ENCODE measurements around the gene PACS2.

The PACS2 gene

DNA sequence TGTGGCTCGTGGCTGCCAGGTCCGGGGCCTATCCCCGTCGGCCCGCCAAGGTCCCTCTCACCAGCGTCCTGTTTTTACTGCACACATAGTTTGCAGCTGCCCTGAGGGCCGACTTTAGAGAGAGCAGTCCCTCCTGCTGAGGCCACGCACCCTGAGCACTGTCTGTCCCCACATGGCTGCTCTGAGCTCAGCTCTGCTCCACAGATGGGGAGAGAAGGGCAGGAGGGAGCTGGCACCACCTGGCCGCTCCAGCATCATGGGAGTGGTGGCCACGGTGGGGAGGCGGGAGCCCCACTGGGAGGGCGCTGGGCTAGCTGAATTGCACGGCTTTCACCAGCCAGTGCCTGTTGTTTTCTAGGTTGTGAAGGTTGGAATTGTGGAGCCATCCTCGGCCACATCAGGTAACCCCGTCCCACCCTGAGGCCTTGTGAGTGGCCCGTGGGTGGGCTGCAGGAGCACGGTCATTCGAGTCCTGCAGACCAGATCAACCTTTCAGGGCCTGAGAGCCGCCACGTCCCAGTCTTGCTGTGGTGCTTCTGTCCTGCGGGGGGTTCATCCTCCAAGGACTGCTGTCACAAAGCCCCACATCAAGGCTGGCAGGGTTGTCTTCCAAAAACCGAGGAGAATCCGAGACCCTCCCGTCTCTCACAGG lies 76.4 kb downstream of the PACS2 start:
- DNase-seq = no peak

DNA sequence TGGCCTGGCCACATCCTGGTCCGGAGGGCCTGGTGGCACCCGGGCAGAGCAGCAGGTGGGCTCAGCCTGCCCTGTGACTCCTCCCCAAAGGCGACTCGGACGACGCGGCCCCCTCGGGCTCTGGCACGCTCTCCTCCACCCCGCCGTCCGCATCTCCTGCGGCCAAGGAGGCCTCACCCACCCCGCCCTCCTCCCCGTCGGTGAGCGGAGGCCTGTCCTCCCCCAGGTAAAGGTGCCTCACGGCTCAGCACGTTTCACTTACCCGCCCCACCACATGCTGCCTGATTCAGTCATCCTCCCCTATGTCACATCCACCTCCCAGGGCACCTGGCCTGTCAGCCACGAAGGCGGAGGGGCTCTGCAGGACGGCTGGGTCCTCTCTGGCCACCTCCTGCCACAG lies 77.0 kb downstream of the PACS2 start:
- no peak for DNase-seq

GRCh38 chr14:105392131-105393090 lies 77.9 kb downstream of the PACS2 start:
- DNase-seq = no peak

DNA sequence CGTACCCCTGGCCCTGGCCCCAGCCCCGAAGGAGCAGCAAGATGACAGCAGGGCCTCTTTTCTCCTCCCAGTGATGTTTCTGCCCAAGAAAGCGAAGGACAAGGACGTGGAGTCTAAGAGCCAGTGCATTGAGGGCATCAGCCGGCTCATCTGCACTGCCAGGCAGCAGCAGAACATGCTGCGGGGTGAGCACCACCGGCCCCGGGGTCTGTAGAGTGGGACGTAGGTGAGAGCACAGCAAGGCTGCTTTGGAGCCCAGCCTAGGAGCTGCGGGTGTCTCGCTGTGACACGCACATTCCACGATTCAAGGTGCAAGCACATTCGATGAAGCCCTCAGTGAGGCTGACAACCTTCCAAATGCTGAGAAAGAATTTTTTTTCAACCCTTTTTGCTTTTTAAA lies 78.6 kb downstream of the PACS2 start:
- no peak for DNase-seq

- no peak for DNase-seq
Observed at GRCh38 chr14:105394714-105395537, 80.4 kb downstream of the PACS2 start.

GRCh38 chr14:105395538-105395854 lies 80.9 kb downstream of the PACS2 start:
- DNase-seq = no peak

GRCh38 chr14:105397350-105397931 lies 82.9 kb downstream of the PACS2 start:
- DNase-seq = no peak

DNA sequence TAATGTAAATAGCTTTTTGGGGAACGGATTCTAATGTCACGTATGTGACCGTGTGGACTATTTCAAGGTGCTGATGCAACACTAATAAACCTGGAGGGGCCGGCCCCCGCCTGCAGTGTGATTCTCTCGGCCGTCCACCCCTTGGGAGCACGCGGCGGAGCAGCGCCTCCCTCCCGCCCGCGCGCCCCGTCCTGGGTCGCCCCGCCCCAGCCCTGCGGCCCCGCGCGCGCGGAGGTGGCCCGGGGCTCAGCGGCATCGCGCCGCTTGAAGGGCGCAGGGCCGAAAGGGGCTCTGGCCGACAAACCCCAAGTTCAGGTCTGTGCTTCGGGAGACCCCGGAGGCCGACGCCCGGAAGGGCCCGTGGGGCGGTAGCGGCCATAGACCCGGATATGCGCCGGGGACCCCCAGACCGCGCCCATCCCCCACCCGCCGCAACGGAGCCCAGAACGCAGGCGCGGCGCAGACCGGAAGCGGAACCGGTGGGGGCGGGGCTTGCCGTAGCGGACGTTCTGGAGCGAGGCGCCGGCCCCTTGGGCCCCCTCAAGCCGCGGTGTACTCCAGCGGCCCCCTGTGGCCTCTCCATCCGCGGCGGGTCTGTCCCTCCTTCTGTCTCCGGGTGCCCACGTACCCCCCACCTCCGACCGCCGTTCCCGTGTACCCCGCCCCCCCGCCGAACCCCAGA lies 83.6 kb downstream of the PACS2 start, which contains the start of gene TEX22:
TEX22 (plus strand) TSS at position 495 of the 682 bp plus-strand sequence. CDS start 803 bp downstream, outside the sequence.
- DNase-seq = no peak

DNA sequence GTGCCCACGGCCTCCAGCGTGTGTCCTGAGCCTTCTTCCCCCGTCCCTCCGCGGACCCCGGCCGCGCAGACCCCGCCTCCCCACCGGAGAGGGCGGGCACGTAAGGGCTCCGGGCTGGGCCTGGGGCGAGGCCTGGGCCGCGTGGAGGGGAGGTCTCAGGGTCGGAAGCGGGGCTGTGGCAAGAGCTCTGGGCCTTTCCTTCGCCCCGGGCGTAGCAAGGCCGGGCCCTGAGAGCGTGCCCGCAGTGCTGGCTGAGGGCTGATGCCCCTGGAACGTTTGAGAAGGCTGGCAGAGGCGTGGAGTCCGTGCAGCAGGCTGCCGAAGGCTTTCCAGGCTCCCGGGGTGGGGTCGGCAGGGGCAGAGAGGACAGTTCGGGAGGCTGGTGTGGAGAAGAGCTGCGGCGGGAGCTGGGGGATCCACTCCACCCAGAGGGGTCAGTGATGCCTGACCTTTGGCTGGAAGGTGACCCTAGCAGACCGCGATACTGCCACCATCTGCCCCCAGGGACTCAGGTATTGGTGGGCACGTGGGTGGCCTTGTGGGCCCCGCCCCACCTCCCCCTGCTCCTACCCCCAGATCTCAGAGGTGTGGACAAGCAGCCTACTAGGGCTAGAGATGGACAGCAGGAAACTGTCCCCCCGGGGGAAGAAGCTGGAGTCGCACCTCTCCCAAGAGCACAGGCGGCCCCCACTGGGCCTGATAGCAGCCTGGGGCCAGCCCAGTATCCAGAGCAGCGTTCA lies 84.3 kb downstream of the PACS2 start:
- DNase-seq = no peak

GRCh38 chr14:105399466-105399775 lies 84.9 kb downstream of the PACS2 start:
- no peak for DNase-seq

GRCh38 chr14:105400016-105400415 lies 85.5 kb downstream of the PACS2 start:
- no peak for DNase-seq

GRCh38 chr14:105401699-105402098 lies 87.2 kb downstream of the PACS2 start:
- no peak for DNase-seq

GRCh38 chr14:105408592-105408991 lies 94.0 kb downstream of the PACS2 start:
- no peak for DNase-seq

- DNase-seq = no peak
Observed at GRCh38 chr14:105409364-105409763, 94.8 kb downstream of the PACS2 start.

DNA sequence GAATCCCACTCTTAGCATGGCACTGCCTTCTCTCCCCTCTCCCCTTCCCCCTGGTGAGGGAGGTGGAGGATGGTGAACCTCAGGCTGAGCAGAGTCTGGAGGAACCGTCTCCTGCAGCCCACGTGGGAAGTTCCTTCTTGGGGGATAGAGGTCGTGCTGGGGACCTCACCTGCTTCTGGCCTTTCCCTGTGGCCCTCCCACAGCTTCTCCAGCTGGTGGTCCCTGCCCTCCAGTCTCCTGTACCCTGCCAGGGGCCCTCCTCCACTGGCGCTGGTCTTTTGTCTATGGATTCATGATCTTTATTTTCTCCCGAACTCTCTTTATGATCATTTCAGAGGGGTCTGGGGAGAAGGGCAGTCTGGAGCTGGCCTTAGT lies 96.1 kb downstream of the PACS2 start:
- DNase-seq = no peak

DNA sequence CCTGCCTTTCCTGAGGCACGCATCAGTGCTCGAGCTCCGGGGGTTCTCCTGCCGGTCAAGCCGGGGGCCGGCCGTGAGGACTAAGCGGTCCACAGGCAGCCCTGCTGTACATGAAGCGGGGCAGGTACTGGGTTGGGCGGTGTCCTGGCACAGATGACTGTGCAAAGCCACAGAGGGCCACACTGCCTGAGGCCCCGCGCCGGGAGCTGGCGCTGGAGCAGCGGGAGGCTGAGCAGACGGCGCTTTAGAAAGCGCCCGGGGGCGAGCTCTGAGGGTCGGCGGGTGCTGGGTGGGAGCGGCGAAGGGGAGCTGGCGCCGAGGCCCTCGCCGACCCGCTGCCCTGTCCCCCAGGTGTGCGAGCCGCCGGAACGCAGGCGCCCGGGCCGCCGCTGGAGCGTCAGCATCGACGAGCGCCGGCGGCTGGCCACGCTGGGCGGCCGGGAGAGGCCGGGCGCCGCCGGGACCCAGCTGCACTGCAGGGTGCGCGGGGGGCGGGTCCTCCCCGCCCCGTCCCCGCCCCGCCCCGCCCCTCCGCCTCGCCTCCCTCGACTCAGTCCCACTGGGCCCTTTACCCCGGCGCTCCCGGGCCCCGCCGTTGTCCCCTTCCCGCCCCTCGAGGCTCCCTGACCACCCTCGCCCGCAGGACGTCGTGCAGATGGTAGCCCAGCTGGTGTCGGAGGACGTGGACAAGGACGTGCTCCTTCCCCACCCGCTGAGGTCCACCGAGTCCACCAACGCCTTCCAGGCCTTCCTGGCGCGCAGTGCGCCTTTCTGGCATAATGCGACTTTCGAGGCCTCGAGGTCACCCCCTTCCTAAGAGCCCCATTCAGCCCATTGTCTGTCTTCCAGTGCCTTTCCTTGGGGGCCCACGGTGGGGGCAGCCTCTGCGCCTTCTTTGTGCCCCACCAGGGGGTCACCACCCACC lies 96.7 kb downstream of the PACS2 start:
- no peak for DNase-seq

- no peak for DNase-seq
Observed at GRCh38 chr14:105411985-105412770, 97.6 kb downstream of the PACS2 start.

- no peak for DNase-seq
Observed at GRCh38 chr14:105412771-105413543, 98.4 kb downstream of the PACS2 start.

DNA sequence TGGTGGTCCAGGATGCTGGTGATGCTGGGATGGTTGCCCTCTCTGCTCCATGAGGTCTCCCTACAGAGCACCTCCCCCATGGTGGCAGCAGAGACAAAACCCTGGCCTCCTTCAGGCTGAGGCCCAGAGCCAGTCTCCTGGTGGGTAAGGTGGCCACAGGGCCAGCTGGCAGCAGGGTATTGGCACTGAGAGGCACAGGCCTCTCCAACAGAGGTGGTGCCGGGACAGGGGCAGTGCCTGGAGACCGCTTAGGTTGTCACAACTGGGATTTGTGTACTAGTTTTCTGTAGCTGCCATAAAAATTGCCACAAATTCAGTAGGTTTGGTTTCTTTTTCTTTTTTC lies 99.0 kb downstream of the PACS2 start:
- DNase-seq = no peak

Measured in NCI-H2081 treated with DMSO at 0.1 percent for 48 hours (cell line).